Measurements from ENCODE around the gene CDH24.

CDH24 gene

GRCh38 chr14:23070262-23071129, 13.2 kb upstream of the CDH24 start:
- peaks cover 24% of the 10 kb centered on the region for H3K4me1 ChIP-seq
- peaks cover 8% of the 10 kb centered on the region for H3K79me2 ChIP-seq
- no peaks in the 10 kb centered on the region for H3K9me3 ChIP-seq (ENCODE audit: control insufficient read depth, low read length)
- peak overlapping the region; percentile 85 for H3K4me2 ChIP-seq (ENCODE audit: low read length)
- H3K9ac ChIP-seq, result no peak overlapping the region
- H3K27me3 ChIP-seq (ENCODE audit: control insufficient read depth, insufficient read depth, low read length), result no peaks in the 10 kb centered on the region
- no peak overlapping the region for H2AFZ ChIP-seq
- peak overlapping the region; percentile 70 for H3K4me3 ChIP-seq (ENCODE audit: low read depth, low read length)
- no peak for TF ChIP-seq CTCF (IDR thresholded peaks at IDR 0.05)
- no peaks in the 10 kb centered on the region for H3K36me3 ChIP-seq (ENCODE audit: control insufficient read depth, insufficient read depth, low read length)
- peak overlapping the region; percentile 85 for H3K27ac ChIP-seq

GRCh38 chr14:23069413-23069806, 12.1 kb upstream of the CDH24 start:
- no peaks in the 10 kb centered on the region for H3K27me3 ChIP-seq (ENCODE audit: control insufficient read depth, insufficient read depth, low read length)
- no peak overlapping the region for H3K4me2 ChIP-seq (ENCODE audit: low read length)
- H3K9me3 ChIP-seq (ENCODE audit: control insufficient read depth, low read length), result no peaks in the 10 kb centered on the region
- no peak overlapping the region for H3K27ac ChIP-seq
- H2AFZ ChIP-seq, result no peak overlapping the region
- H3K36me3 ChIP-seq (ENCODE audit: control insufficient read depth, insufficient read depth, low read length), result no peaks in the 10 kb centered on the region
- H3K4me1 ChIP-seq, result peaks cover 24% of the 10 kb centered on the region
- no peak for TF ChIP-seq CTCF (IDR thresholded peaks at IDR 0.05)
- no peak overlapping the region for H3K9ac ChIP-seq
- H3K79me2 ChIP-seq, result peaks cover 8% of the 10 kb centered on the region
- no peak overlapping the region for H3K4me3 ChIP-seq (ENCODE audit: low read depth, low read length)

- no peak overlapping the region for H3K27ac ChIP-seq
- H3K36me3 ChIP-seq (ENCODE audit: control insufficient read depth, insufficient read depth, low read length), result no peaks in the 10 kb centered on the region
- H2AFZ ChIP-seq, result no peak overlapping the region
- no peaks in the 10 kb centered on the region for H3K27me3 ChIP-seq (ENCODE audit: control insufficient read depth, insufficient read depth, low read length)
- H3K9ac ChIP-seq, result no peak overlapping the region
- H3K4me1 ChIP-seq, result peaks cover 24% of the 10 kb centered on the region
- peaks cover 11% of the 10 kb centered on the region for H3K79me2 ChIP-seq
- no peaks in the 10 kb centered on the region for H3K9me3 ChIP-seq (ENCODE audit: control insufficient read depth, low read length)
- peak; percentile 98 for TF ChIP-seq CTCF (IDR thresholded peaks at IDR 0.05)
- no peak overlapping the region for H3K4me3 ChIP-seq (ENCODE audit: low read depth, low read length)
- no peak overlapping the region for H3K4me2 ChIP-seq (ENCODE audit: low read length)
Observed at GRCh38 chr14:23068789-23069412, 11.6 kb upstream of the CDH24 start.

GRCh38 chr14:23067847-23068788, 10.8 kb upstream of the CDH24 start:
- no peaks in the 10 kb centered on the region for H3K27me3 ChIP-seq (ENCODE audit: control insufficient read depth, insufficient read depth, low read length)
- H3K4me1 ChIP-seq, result peaks cover 23% of the 10 kb centered on the region
- H3K4me3 ChIP-seq (ENCODE audit: low read depth, low read length), result no peak overlapping the region
- no peak for TF ChIP-seq CTCF (IDR thresholded peaks at IDR 0.05)
- no peaks in the 10 kb centered on the region for H3K9me3 ChIP-seq (ENCODE audit: control insufficient read depth, low read length)
- H3K36me3 ChIP-seq (ENCODE audit: control insufficient read depth, insufficient read depth, low read length), result no peaks in the 10 kb centered on the region
- no peak overlapping the region for H3K27ac ChIP-seq
- H3K9ac ChIP-seq, result no peak overlapping the region
- no peak overlapping the region for H3K4me2 ChIP-seq (ENCODE audit: low read length)
- peaks cover 11% of the 10 kb centered on the region for H3K79me2 ChIP-seq
- H2AFZ ChIP-seq, result no peak overlapping the region
